A549 treated with ZK216348 at 1 μM for 4 hours (cell line): Measurements from ENCODE around the gene CYP19A1. TPM values are rescaled to one million over a fixed set of nuclear protein-coding genes. Genes with fewer than 3 reads are reported as not detected.

Experiments used
- total RNA-seq: library from RNA; stranded (reverse); fragments of 200-300 nt; extraction: Qiagen RNA extraction; gene quantifications from 5 replicates; pipeline ENCODE4 v1.2.3, GENCODE V29; 2022; ENCODE audit warnings: low read depth

The CYP19A1 gene
- 0.14 to 0.30 TPM (median 0.18 TPM) in 5 replicates for total RNA-seq

DNA sequence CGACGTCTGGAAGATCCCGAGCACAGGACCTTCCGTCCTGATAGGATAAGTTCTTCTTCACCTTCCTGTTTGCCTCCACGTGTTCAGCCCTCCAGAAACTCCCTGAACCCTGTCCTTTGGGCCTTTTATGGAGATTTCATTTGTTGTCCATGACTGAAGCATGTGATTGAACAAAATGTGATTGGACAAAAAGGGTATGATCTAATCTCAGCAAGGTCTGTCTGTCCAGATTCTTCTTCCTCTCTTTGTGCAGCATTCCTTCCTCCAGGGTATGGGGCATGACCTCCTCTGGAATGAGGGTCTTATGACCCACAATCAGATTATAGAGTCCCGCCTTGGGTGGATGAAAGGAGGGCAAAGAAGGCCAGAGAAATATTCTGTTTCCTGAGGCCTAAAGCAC lies at the start of gene CYP19A1:
TSS of gene CYP19A1 (minus strand) at position 101 of the 400 bp plus-strand sequence. CDS start 95,684 bp downstream, outside the sequence.

DNA sequence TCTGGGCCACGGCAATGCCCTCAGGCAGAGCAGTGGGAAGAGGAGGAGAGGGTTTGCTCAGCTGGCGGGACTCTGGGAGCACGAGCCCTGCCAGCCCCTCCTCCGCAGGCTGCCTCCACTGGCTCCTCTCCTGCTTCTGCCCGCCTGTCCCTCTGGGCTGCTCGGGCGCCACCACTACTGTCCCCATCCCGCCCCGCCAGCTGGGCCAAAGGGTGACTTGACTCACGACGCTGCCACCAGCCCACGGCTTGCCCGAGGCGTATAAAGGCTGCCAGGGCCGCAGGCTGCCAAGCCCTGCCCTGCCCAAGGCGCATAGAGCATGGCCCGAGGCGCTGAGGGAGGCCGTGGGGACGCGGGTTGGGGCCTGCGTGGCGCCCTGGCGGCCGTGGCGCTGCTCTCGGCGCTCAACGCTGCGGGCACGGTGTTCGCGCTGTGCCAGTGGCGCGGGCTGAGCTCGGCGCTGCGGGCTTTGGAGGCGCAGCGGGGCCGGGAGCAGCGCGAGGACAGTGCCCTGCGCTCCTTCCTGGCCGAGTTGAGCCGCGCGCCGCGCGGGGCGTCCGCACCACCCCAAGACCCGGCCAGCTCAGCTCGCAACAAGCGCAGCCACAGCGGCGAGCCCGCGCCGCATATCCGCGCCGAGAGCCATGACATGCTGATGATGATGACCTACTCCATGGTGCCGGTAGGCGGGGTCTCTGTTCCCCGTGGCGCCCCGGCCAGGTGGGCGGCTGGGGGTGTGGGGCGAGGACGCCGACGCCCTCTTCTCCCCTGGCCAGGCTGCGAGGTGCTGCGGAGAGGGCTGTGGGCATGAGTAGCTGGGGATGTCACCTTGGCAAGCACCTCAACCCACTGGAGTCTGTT lies 3.2 kb upstream of the CYP19A1 start, which contains the start of gene GLDN:
TSS of gene GLDN (plus strand) at position 290 of the 861 bp plus-strand sequence. CDS start at position 320, 30 bp downstream.

Other genes with a start within 250 kb of the CYP19A1 start
- 13.1 to 22.4 TPM (median 16.4 TPM) in 5 replicates for gene TNFAIP8L3, start 243.7 kb downstream of the CYP19A1 start, total RNA-seq
- gene GLDN, start 3.1 kb upstream of the CYP19A1 start, total RNA-seq, result not detected in 5 replicates